HepG2 (cell line): ENCODE results near the gene PLD1. TPM values are rescaled to one million over a fixed set of nuclear protein-coding genes. Genes with fewer than 3 reads are reported as not detected.

Source experiments
- FOSL2 ChIP-seq: sonication (generic); formaldehyde crosslinking; IDR thresholded peaks from 2 replicates; pipeline ENCODE4 v1.4.0; 2020; ENCODE audit warnings: missing genetic modification reagents
- FOXP1 ChIP-seq, 2 experiments: fragments of 450-650 bp in 1 of 2; IDR thresholded peaks; 2 replicates each; pipeline ENCODE4 v1.6.1; 2017 to 2018; ENCODE audit warnings: antibody characterized with exemption in 1 of 2
- KLF16 ChIP-seq, 2 experiments: sonication (generic) in 1 of 2; formaldehyde crosslinking in 1 of 2; IDR thresholded peaks; 2 replicates each; pipeline versions ENCODE4 v1.6.1 to v1.8.0; 2016 to 2023; ENCODE audit warnings: missing genetic modification reagents in 2 of 2, missing compliant biosample characterization in 1 of 2
- MED13 ChIP-seq: sonication (generic); formaldehyde crosslinking; IDR thresholded peaks from 2 replicates; pipeline ENCODE4 v1.5.0; 2020; ENCODE audit warnings: missing genetic modification reagents
- NCOA2 ChIP-seq: sonication (generic); formaldehyde crosslinking; IDR thresholded peaks from 2 replicates; pipeline ENCODE4 v1.8.0; 2022; ENCODE audit warnings: inconsistent platforms
- RAD51 ChIP-seq: fragments of 450-650 bp; IDR thresholded peaks from 2 replicates; pipeline ENCODE4 v1.6.1; 2016; ENCODE audit warnings: borderline replicate concordance
- TBX2 ChIP-seq: sonication (generic); formaldehyde crosslinking; IDR thresholded peaks from 2 replicates; pipeline ENCODE4 v1.5.0; 2020; ENCODE audit warnings: missing genetic modification reagents, mild to moderate bottlenecking, borderline replicate concordance
- TMF1 ChIP-seq: sonication (generic); formaldehyde crosslinking; IDR thresholded peaks from 2 replicates; pipeline ENCODE4 v1.8.1; 2022; ENCODE audit warnings: low read depth, missing genetic modification reagents
- WIZ ChIP-seq: sonication (generic); formaldehyde crosslinking; IDR thresholded peaks from 2 replicates; pipeline ENCODE4 v1.5.1; 2020; ENCODE audit warnings: mild to moderate bottlenecking, missing genetic modification reagents
- ZNF235 ChIP-seq: sonication (generic); formaldehyde crosslinking; IDR thresholded peaks from 2 replicates; pipeline ENCODE4 v1.8.1; 2023; ENCODE audit warnings: mild to moderate bottlenecking, missing genetic modification reagents, borderline replicate concordance
- ZNF75D ChIP-seq: sonication (generic); formaldehyde crosslinking; IDR thresholded peaks from 2 replicates; pipeline ENCODE4 v1.8.1; 2023; ENCODE audit warnings: missing genetic modification reagents, mild to moderate bottlenecking, borderline replicate concordance
- ZNF839 ChIP-seq: sonication (generic); formaldehyde crosslinking; IDR thresholded peaks from 2 replicates; pipeline ENCODE4 v1.4.0; 2020; ENCODE audit warnings: missing genetic modification reagents, mild to moderate bottlenecking, borderline replicate concordance
- ZNF841 ChIP-seq: sonication (generic); formaldehyde crosslinking; IDR thresholded peaks from 2 replicates; pipeline ENCODE4 v1.8.1; 2023; ENCODE audit warnings: missing genetic modification reagents, borderline replicate concordance
- ZSCAN22 ChIP-seq: sonication (generic); formaldehyde crosslinking; IDR thresholded peaks from 2 replicates; pipeline ENCODE4 v1.4.0; 2020; ENCODE audit warnings: mild to moderate bottlenecking, missing genetic modification reagents
- ZUFSP ChIP-seq: sonication (generic); formaldehyde crosslinking; IDR thresholded peaks from 2 replicates; pipeline ENCODE4 v1.9.0; 2021; ENCODE audit warnings: missing genetic modification reagents, mild to moderate bottlenecking, borderline replicate concordance
- polyA plus RNA-seq, 8 experiments: library from polyadenylated mRNA; depleted of rRNA in 3 of 8; stranded (reverse) in 7 of 8; unstranded in 1 of 8; fragments of >200 nt; fragmentation: Illumina TruSeq in 4 of 8; extraction: Trizol in 4 of 8; gene quantifications; 2 replicates each; pipeline versions ENCODE4 v1.2.1 to v1.2.3, GENCODE V29; 2011 to 2016; ENCODE audit warnings: low read depth in 4 of 8, missing spikeins in 1 of 8, mixed read lengths in 1 of 8; ENCODE audit not compliant: insufficient read depth in 1 of 8
- total RNA-seq, 5 experiments: library from RNA; depleted of rRNA; stranded (reverse); fragments of >200 nt; fragmentation: Illumina TruSeq; extraction: Trizol; gene quantifications; 2 replicates each; pipeline ENCODE4 v1.2.3, GENCODE V29; 2016; ENCODE audit warnings: low read depth in 1 of 5
- TF ChIP-seq, protein P1 (sequence below): sonication (generic); formaldehyde crosslinking; IDR thresholded peaks from 2 replicates; pipeline ENCODE4; 2020; ENCODE audit warnings: missing genetic modification reagents, mild to moderate bottlenecking, borderline replicate concordance
- TF ChIP-seq, protein P2 (sequence below): sonication (generic); formaldehyde crosslinking; IDR thresholded peaks from 2 replicates; pipeline ENCODE4 v1.5.1; 2020; ENCODE audit warnings: mild to moderate bottlenecking, moderate library complexity, missing genetic modification reagents
- TF ChIP-seq, protein P3 (sequence below): sonication (generic); formaldehyde crosslinking; IDR thresholded peaks from 2 replicates; pipeline ENCODE4 v1.4.0; 2020; ENCODE audit warnings: missing genetic modification reagents, mild to moderate bottlenecking, borderline replicate concordance
- TF ChIP-seq, protein P4 (sequence below): sonication (generic); formaldehyde crosslinking; IDR thresholded peaks from 2 replicates; pipeline ENCODE4 v1.8.1; 2023; ENCODE audit warnings: mild to moderate bottlenecking, missing genetic modification reagents, borderline replicate concordance

Gene PLD1
- total and polyA plus RNA-seq, 2 of the 13 experiments (the other 11 are each of a cell fraction or from before 2014, with no cell fraction given): 27.1 to 59.4 TPM

GRCh38 chr3:171845481-171846284 lies 35.4 kb upstream of the PLD1 start (continued):
- TF ChIP-seq ZUFSP (CRISPR knock-in tag) (no peak), TBX2 (CRISPR knock-in tag) (peak; percentile 78; the same call in 1 of the 2 replicates), ZNF839 (CRISPR knock-in tag) (no peak), MED13 (CRISPR knock-in tag) (peak; percentile 77), ZNF75D (CRISPR knock-in tag) (no peak), ZNF235 (CRISPR knock-in tag) (no peak), FOSL2 (CRISPR knock-in tag) (peak; percentile 44), NCOA2 (CRISPR knock-in tag) (peak; percentile 88), RAD51 (no peak), FOXP1 (IDR thresholded peaks at IDR 0.05) (no peak), FOXP1 (CRISPR knock-in tag; IDR thresholded peaks at IDR 0.05) (peak; percentile 60; the same call in 1 of the 2 replicates), WIZ (CRISPR knock-in tag) (no peak), KLF16 (CRISPR knock-in tag; IDR thresholded peaks at IDR 0.05) (no peak), ZNF841 (CRISPR knock-in tag) (no peak), TMF1 (CRISPR knock-in tag) (no peak), ZSCAN22 (CRISPR knock-in tag) (no peak)
- TF ChIP-seq, protein P1, sequence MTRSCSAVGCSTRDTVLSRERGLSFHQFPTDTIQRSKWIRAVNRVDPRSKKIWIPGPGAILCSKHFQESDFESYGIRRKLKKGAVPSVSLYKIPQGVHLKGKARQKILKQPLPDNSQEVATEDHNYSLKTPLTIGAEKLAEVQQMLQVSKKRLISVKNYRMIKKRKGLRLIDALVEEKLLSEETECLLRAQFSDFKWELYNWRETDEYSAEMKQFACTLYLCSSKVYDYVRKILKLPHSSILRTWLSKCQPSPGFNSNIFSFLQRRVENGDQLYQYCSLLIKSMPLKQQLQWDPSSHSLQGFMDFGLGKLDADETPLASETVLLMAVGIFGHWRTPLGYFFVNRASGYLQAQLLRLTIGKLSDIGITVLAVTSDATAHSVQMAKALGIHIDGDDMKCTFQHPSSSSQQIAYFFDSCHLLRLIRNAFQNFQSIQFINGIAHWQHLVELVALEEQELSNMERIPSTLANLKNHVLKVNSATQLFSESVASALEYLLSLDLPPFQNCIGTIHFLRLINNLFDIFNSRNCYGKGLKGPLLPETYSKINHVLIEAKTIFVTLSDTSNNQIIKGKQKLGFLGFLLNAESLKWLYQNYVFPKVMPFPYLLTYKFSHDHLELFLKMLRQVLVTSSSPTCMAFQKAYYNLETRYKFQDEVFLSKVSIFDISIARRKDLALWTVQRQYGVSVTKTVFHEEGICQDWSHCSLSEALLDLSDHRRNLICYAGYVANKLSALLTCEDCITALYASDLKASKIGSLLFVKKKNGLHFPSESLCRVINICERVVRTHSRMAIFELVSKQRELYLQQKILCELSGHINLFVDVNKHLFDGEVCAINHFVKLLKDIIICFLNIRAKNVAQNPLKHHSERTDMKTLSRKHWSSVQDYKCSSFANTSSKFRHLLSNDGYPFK (CRISPR knock-in tag): no peak
- TF ChIP-seq, protein P2, sequence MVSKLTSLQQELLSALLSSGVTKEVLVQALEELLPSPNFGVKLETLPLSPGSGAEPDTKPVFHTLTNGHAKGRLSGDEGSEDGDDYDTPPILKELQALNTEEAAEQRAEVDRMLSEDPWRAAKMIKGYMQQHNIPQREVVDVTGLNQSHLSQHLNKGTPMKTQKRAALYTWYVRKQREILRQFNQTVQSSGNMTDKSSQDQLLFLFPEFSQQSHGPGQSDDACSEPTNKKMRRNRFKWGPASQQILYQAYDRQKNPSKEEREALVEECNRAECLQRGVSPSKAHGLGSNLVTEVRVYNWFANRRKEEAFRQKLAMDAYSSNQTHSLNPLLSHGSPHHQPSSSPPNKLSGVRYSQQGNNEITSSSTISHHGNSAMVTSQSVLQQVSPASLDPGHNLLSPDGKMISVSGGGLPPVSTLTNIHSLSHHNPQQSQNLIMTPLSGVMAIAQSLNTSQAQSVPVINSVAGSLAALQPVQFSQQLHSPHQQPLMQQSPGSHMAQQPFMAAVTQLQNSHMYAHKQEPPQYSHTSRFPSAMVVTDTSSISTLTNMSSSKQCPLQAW (CRISPR knock-in tag): no peak
- TF ChIP-seq, protein P3, sequence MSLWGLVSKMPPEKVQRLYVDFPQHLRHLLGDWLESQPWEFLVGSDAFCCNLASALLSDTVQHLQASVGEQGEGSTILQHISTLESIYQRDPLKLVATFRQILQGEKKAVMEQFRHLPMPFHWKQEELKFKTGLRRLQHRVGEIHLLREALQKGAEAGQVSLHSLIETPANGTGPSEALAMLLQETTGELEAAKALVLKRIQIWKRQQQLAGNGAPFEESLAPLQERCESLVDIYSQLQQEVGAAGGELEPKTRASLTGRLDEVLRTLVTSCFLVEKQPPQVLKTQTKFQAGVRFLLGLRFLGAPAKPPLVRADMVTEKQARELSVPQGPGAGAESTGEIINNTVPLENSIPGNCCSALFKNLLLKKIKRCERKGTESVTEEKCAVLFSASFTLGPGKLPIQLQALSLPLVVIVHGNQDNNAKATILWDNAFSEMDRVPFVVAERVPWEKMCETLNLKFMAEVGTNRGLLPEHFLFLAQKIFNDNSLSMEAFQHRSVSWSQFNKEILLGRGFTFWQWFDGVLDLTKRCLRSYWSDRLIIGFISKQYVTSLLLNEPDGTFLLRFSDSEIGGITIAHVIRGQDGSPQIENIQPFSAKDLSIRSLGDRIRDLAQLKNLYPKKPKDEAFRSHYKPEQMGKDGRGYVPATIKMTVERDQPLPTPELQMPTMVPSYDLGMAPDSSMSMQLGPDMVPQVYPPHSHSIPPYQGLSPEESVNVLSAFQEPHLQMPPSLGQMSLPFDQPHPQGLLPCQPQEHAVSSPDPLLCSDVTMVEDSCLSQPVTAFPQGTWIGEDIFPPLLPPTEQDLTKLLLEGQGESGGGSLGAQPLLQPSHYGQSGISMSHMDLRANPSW (CRISPR knock-in tag): no peak
- TF ChIP-seq, protein P4, sequence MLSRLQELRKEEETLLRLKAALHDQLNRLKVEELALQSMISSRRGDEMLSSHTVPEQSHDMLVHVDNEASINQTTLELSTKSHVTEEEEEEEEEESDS (CRISPR knock-in tag): no peak
